GM23248 (cell line): ENCODE data around the gene TMEM192.

Source experiments
- EZH2 ChIP-seq: fragments of 200-600 bp; sonication (generic); IDR thresholded peaks from 2 replicates; pipeline ENCODE4 v1.6.1; 2018; ENCODE audit warnings: antibody characterized with exemption, mild to moderate bottlenecking; ENCODE audit not compliant: insufficient read depth, poor library complexity, severe bottlenecking
- EZH2phosphoT487 ChIP-seq: fragments of 200-600 bp; sonication (generic); IDR thresholded peaks from 2 replicates; pipeline ENCODE4 v1.6.1; 2018; ENCODE audit warnings: antibody characterized with exemption, moderate library complexity, mild to moderate bottlenecking, low read depth; ENCODE audit not compliant: insufficient read depth

DNA sequence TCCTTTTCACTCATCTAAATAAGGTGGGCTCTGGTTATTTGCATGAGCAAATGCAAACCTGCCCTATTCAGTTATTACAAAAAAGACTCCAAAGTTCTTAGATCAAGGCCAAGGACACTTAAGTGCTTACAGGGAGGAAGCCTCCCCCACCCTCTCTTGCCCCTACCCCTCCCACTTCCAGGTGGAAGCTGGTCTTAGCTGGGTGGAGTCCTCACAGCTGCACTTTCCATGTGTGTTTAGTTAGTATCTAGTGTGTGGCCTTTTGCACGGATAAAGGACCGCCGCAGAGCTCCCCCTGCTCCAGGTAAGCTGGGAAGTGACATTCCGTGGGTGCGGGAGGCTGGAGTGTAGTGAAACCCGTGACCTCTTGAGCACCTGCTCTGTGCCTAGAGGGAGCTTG, 59.0 kb downstream of the TMEM192 start, which contains the start of gene TRIM75:
- TF ChIP-seq EZH2phosphoT487 (no peak), EZH2 (no peak)
